Natural killer cell (primary cell): Measurements from ENCODE around the gene FRRS1L. TPM values are rescaled to one million over a fixed set of nuclear protein-coding genes. Genes with fewer than 3 reads are reported as not detected.

Source experiments
- ATAC-seq, 3 donors: fragments of 150-1000 bp in 2 of 3; fragments of 200-7000 bp in 1 of 3; cut with Tn5 transposase; 1 replicate in 1 of 3; 2 replicates in 2 of 3; pipeline ENCODE4 v1.10.0; 2021; ENCODE audit warnings: mild to moderate bottlenecking in 2 of 3, moderate library complexity in 2 of 3
- DNase-seq, 2 donors: peaks; one replicate each; pipeline versions ENCODE4 v3.0.0 to v3.0.0-alpha.2; 2013 to 2021; ENCODE audit warnings: mixed read lengths in 1 of 2
- H3K27ac ChIP-seq: one replicate; pipeline ENCODE4 v1.5.1; 2013; ENCODE audit warnings: mild to moderate bottlenecking, low read length
- H3K27me3 ChIP-seq: one replicate; pipeline ENCODE4 v1.6.1; 2013; ENCODE audit warnings: low read length; ENCODE audit not compliant: control insufficient read depth, insufficient read depth
- H3K36me3 ChIP-seq: one replicate; pipeline ENCODE4 v1.6.1; 2013; ENCODE audit warnings: low read length; ENCODE audit not compliant: control insufficient read depth, insufficient read depth
- H3K4me1 ChIP-seq: one replicate; pipeline ENCODE4 v1.6.1; 2013; ENCODE audit warnings: low read length; ENCODE audit not compliant: control insufficient read depth, insufficient read depth
- H3K4me3 ChIP-seq: one replicate; pipeline ENCODE4 v1.5.1; 2013; ENCODE audit warnings: low read length
- H3K9me3 ChIP-seq: one replicate; pipeline ENCODE4 v1.6.1; 2013; ENCODE audit warnings: low read length; ENCODE audit not compliant: control insufficient read depth, insufficient read depth
- H3K27ac Mint-ChIP-seq, 2 donors: one replicate each; pipeline ENCODE4 v1.8.0; 2022; ENCODE audit warnings: mild to moderate bottlenecking in 2 of 2, mixed read lengths in 2 of 2, moderate library complexity in 1 of 2
- H3K27me3 Mint-ChIP-seq, 2 donors: one replicate each; pipeline ENCODE4 v1.8.0; 2022; ENCODE audit warnings: low read depth in 2 of 2, mixed read lengths in 2 of 2
- H3K36me3 Mint-ChIP-seq: one replicate; pipeline ENCODE4 v1.8.0; 2022; ENCODE audit warnings: mixed read lengths
- H3K4me1 Mint-ChIP-seq, 2 donors: one replicate each; pipeline ENCODE4 v1.8.0; 2022; ENCODE audit warnings: mixed read lengths in 2 of 2
- H3K4me3 Mint-ChIP-seq: one replicate; pipeline ENCODE4 v1.8.0; 2022; ENCODE audit warnings: mild to moderate bottlenecking, moderate library complexity, mixed read lengths
- H3K9me3 Mint-ChIP-seq, 2 donors: one replicate each; pipeline ENCODE4 v1.8.0; 2022; ENCODE audit warnings: mixed read lengths in 2 of 2
- CTCF ChIP-seq: fragments of 200-600 bp; IDR thresholded peaks from one replicate; pipeline ENCODE4 v1.8.0; 2022; ENCODE audit warnings: antibody characterized with exemption
- whole genome bisulfite sequencing: methylation state at CpG from one replicate; pipeline ENCODE4 v1.1.7; 2013; ENCODE audit warnings: missing lambda C conversion rate; ENCODE audit not compliant: insufficient coverage; 5-methylcytosine and 5-hydroxymethylcytosine counted together
- intact Hi-C: fragments of 100-400 bp; cut with micrococcal nuclease; formaldehyde crosslinking; loops from one replicate; pipeline ENCODE4 v1.14.2; 2022
- total RNA-seq, 4 donors: library from RNA; stranded (reverse); fragments of 120-200 nt in 1 of 4; gene quantifications; one replicate each; pipeline versions ENCODE4 v1.2.3 to v1.2.4, GENCODE V29; 2013 to 2022

FRRS1L gene
- not detected for total RNA-seq
- total RNA-seq (2013) = not detected

GRCh38 chr9:109166771-109167601 lies at the start of gene FRRS1L:
Gene FRRS1L (minus strand): TSS chr9:109167249. CDS start chr9:109167138, 111 bp downstream.
- H3K27me3 Mint-ChIP-seq = peaks cover 50 to 81% of the 10 kb centered on the region in 2 donors
- peaks cover 10% of the 10 kb centered on the region for H3K27me3 ChIP-seq
- no peaks in the 10 kb centered on the region for H3K36me3 ChIP-seq
- no peaks in the 10 kb centered on the region for H3K9me3 ChIP-seq
- DNase-seq (no peak), ATAC-seq (no peak)
- no peaks in the 10 kb centered on the region for H3K4me1 ChIP-seq
- H3K36me3 Mint-ChIP-seq = no peaks in the 10 kb centered on the region
- H3K4me3 ChIP-seq = no peak within 1 kb of the TSS
- intact Hi-C loops = no loop called here
- no peak for TF ChIP-seq CTCF
- WGBS = 12% methylated on average over 79 of the region's 86 CpGs
- no peak within 1 kb of the TSS for H3K27ac Mint-ChIP-seq
- no peak within 1 kb of the TSS for H3K4me3 Mint-ChIP-seq
- H3K27ac ChIP-seq = no peak within 1 kb of the TSS
- no peaks in the 10 kb centered on the region for H3K9me3 Mint-ChIP-seq
- peaks cover 0 to 5% of the 10 kb centered on the region in 2 donors for H3K4me1 Mint-ChIP-seq

- ATAC-seq (no peak), DNase-seq (no peak)
- H3K27ac Mint-ChIP-seq = no peak overlapping the region
- H3K4me1 ChIP-seq = no peaks in the 10 kb centered on the region
- peaks cover 8% of the 10 kb centered on the region in 2 donors for H3K27me3 Mint-ChIP-seq
- no peak overlapping the region for H3K4me3 Mint-ChIP-seq
- no peaks in the 10 kb centered on the region for H3K9me3 Mint-ChIP-seq
- intact Hi-C loops = no loop called here
- no peak for TF ChIP-seq CTCF
- no peak overlapping the region for H3K4me3 ChIP-seq
- H3K36me3 ChIP-seq = no peaks in the 10 kb centered on the region
- H3K27ac ChIP-seq = no peak overlapping the region
- WGBS = 94% methylated on average over 6 of the region's 6 CpGs
- no peaks in the 10 kb centered on the region for H3K9me3 ChIP-seq
- no peaks in the 10 kb centered on the region for H3K36me3 Mint-ChIP-seq
- H3K27me3 ChIP-seq = no peaks in the 10 kb centered on the region
- no peaks in the 10 kb centered on the region for H3K4me1 Mint-ChIP-seq
Measured at GRCh38 chr9:109214414-109214813, 47.4 kb upstream of the FRRS1L start.

- Histone ChIP-seq H3K4me1 (no peaks in the 10 kb centered on the region), H3K27me3 (no peaks in the 10 kb centered on the region), H3K9me3 (no peaks in the 10 kb centered on the region), H3K36me3 (no peaks in the 10 kb centered on the region), H3K27ac (no peak overlapping the region), H3K4me3 (no peak overlapping the region)
- intact Hi-C loops = no loop called here
- no peak for DNase-seq
- TF ChIP-seq CTCF = no peak
- 87% methylated on average over 11 of the region's 11 CpGs for WGBS
- Mint-ChIP-seq H3K36me3 (no peaks in the 10 kb centered on the region), H3K9me3 (no peaks in the 10 kb centered on the region), H3K27me3 (peaks cover 7 to 8% of the 10 kb centered on the region in 2 donors), H3K4me3 (no peak overlapping the region), H3K27ac (no peak overlapping the region), H3K4me1 (no peaks in the 10 kb centered on the region)
- ATAC-seq = no peak
Measured at GRCh38 chr9:109213285-109214121, 46.5 kb upstream of the FRRS1L start.
